Thoracic aorta (tissue), 2 donors: ENCODE measurements around the gene GDPD3. TPM values are rescaled to one million over a fixed set of nuclear protein-coding genes. Genes with fewer than 3 reads are reported as not detected.
"Not testable (repeated sequence)": the region's sequence is repeated elsewhere in the genome, so short reads cannot be mapped to it uniquely, and the experiment has no call there.

Source experiments
- ATAC-seq: fragments of 150-250 bp; one replicate; pipeline ENCODE4 v1.8.0; 2017; ENCODE audit warnings: low read depth; ENCODE audit not compliant: insufficient number of reproducible peaks, low FRiP score
- DNase-seq: peaks from one replicate; pipeline ENCODE4 v3.0.0-alpha.2; 2020; ENCODE audit warnings: low spot score
- H3K27ac ChIP-seq, 2 donors: fragments of 200-600 bp; sonication (generic); 1 replicate in 1 of 2; 2 replicates in 1 of 2; pipeline ENCODE4 v1.5.1; 2016; ENCODE audit warnings: mild to moderate bottlenecking in 2 of 2, moderate library complexity in 2 of 2
- H3K27me3 ChIP-seq: fragments of 200-600 bp; sonication (generic); replicated peaks from 2 replicates; pipeline ENCODE4 v1.6.0; 2016; ENCODE audit warnings: mild to moderate bottlenecking; ENCODE audit not compliant: insufficient read depth
- H3K36me3 ChIP-seq: fragments of 200-600 bp; sonication (generic); one replicate; pipeline ENCODE4 v1.5.1; 2016
- H3K4me1 ChIP-seq, 2 donors: fragments of 200-600 bp; sonication (generic); 1 replicate in 1 of 2; 2 replicates in 1 of 2; pipeline versions ENCODE4 v1.5.1 to v1.6.0; 2016; ENCODE audit warnings: low read depth in 2 of 2, mild to moderate bottlenecking in 1 of 2; ENCODE audit not compliant: control insufficient read depth in 1 of 2
- H3K4me3 ChIP-seq: fragments of 200-600 bp; sonication (generic); 2 replicates; pipeline ENCODE4 v1.5.1; 2016; ENCODE audit warnings: mild to moderate bottlenecking
- H3K9me3 ChIP-seq: fragments of 200-600 bp; sonication (generic); 2 replicates; pipeline ENCODE4 v1.5.1; 2016
- CTCF ChIP-seq: fragments of 200-600 bp; sonication (generic); IDR thresholded peaks from one replicate; pipeline ENCODE4 v1.5.1; 2019; ENCODE audit warnings: antibody characterized with exemption
- total RNA-seq, 2 donors: library from RNA; depleted of rRNA; stranded (reverse); fragments of >200 nt; gene quantifications; one replicate each; pipeline versions ENCODE4 v1.1.0 to v1.2.3, GENCODE V29; 2016

GDPD3 gene
- total RNA-seq, 2 donors from 2014 or later: 4.6 to 6.0 TPM

- TF ChIP-seq CTCF: no peak
- no peak for DNase-seq
- Histone ChIP-seq H3K27me3 (no peaks in the 10 kb centered on the region), H3K4me1 (peaks cover 0 to 17% of the 10 kb centered on the region in 2 donors), H3K27ac (no peak overlapping the region), H3K36me3 (peaks cover 45% of the 10 kb centered on the region), H3K4me3 (no peak overlapping the region), H3K9me3 (no peaks in the 10 kb centered on the region)
- ATAC-seq: no peak
Observed at GRCh38 chr16:30117768-30118167, 4.4 kb upstream of the GDPD3 start.

- Histone ChIP-seq H3K4me3 (no peak overlapping the region), H3K27me3 (no peaks in the 10 kb centered on the region), H3K9me3 (no peaks in the 10 kb centered on the region), H3K4me1 (peaks cover 0 to 8% of the 10 kb centered on the region in 2 donors), H3K36me3 (peaks cover 51% of the 10 kb centered on the region), H3K27ac (no peak overlapping the region)
- no peak for TF ChIP-seq CTCF
- DNase-seq (no peak), ATAC-seq (no peak)
Observed at GRCh38 chr16:30116291-30117207, 3.2 kb upstream of the GDPD3 start.

- no peak for ATAC-seq
- no peaks in the 10 kb centered on the region for H3K9me3 ChIP-seq
- no peak overlapping the region for H3K27ac ChIP-seq
- H3K4me1 ChIP-seq: no peaks in the 10 kb centered on the region
- no peaks in the 10 kb centered on the region for H3K27me3 ChIP-seq
- peaks cover 63% of the 10 kb centered on the region for H3K36me3 ChIP-seq
- no peak for DNase-seq
- TF ChIP-seq CTCF: no peak
- no peak overlapping the region for H3K4me3 ChIP-seq
Observed at GRCh38 chr16:30115238-30115637, 1.9 kb upstream of the GDPD3 start.

- H3K36me3 ChIP-seq: peaks cover 62% of the 10 kb centered on the region
- not testable (repeated sequence) for ATAC-seq
Observed at GRCh38 chr16:30114833-30115232, 1.5 kb upstream of the GDPD3 start.

GRCh38 chr16:30114411-30114810 lies 1.1 kb upstream of the GDPD3 start:
- ATAC-seq (no peak), DNase-seq (no peak)
- Histone ChIP-seq H3K36me3 (peaks cover 60% of the 10 kb centered on the region), H3K4me1 (no peaks in the 10 kb centered on the region), H3K27me3 (no peaks in the 10 kb centered on the region), H3K9me3 (no peaks in the 10 kb centered on the region), H3K27ac (no peak overlapping the region), H3K4me3 (no peak overlapping the region)
- no peak for TF ChIP-seq CTCF

More at GRCh38 chr16:30114833-30115232, 1.5 kb upstream of the GDPD3 start:
- not testable (repeated sequence) for H3K27ac ChIP-seq, H3K4me3 ChIP-seq, H3K9me3 ChIP-seq, DNase-seq, H3K4me1 ChIP-seq, H3K27me3 ChIP-seq
